ENCODE measurements around the gene ANXA9.

The ANXA9 gene

DNA sequence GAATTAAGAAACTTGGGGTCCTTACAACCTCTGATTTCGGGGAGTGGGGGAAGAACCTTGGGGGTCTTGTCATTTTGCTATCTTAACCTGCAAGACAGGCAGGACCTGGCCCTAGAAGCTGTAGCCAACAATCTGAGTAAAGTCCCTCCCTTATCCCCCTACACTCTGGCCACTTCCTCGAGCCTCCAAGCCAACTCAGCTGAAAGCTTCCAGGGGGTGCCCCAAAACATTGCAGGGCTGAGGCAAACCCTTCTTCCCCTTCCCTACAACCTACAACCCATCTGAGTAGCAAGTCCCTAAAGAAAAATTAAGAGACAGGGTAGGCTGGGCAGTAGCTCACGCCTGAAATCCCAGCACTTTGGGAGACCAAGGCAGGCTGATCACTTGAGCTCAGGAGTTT is 12.5 kb upstream of the ANXA9 start:
- H3K4me3 ChIP-seq (ENCODE audit: low read depth, low read length): no peak overlapping the region
- no peak for DNase-seq (ENCODE audit: low read depth)
- TF ChIP-seq CTCF (IDR thresholded peaks at IDR 0.05; ENCODE audit: insufficient read depth, low read depth, low read length, missing control alignments): no peak

DNA sequence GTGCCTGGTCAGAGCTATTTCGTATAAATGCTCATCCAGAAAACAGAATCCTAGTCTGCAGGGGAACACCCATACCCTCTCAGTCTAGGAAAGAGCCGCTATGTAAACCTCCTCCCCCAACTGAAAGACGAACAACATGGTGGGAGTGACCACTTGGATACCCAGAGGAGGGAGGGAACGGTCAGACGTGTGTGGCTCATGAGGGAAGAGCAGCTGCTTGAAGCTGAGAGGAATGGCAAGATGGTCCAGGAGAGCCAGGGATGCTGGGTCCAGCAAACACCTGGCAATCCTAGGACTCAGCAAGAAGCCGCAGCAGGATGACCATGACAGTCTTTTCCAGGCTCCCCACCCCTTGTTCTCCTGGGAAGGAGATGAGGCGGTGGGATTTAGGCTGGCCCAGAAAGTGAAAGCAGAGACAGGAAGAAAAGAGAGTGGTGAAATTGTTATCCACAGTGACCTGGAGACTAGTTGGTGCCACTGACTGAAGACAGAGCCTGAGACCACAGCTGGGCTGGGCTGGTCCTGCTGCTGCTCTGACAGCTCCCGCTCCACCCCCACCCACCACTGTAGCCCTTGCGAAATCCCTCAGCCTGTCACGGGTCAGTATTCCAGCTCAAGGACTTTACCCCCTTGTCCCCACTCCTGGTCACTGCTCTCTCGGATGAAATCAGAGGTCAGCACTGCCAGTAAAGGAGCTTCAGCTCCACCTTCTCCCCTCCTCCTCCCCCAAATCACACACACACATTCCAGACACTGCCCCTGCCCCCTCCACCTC is 11.1 kb upstream of the ANXA9 start:
- no peak for DNase-seq (ENCODE audit: low read depth)
- no peak overlapping the region for H3K4me3 ChIP-seq (ENCODE audit: low read depth, low read length)
- no peak for TF ChIP-seq CTCF (IDR thresholded peaks at IDR 0.05; ENCODE audit: insufficient read depth, low read depth, low read length, missing control alignments)

DNA sequence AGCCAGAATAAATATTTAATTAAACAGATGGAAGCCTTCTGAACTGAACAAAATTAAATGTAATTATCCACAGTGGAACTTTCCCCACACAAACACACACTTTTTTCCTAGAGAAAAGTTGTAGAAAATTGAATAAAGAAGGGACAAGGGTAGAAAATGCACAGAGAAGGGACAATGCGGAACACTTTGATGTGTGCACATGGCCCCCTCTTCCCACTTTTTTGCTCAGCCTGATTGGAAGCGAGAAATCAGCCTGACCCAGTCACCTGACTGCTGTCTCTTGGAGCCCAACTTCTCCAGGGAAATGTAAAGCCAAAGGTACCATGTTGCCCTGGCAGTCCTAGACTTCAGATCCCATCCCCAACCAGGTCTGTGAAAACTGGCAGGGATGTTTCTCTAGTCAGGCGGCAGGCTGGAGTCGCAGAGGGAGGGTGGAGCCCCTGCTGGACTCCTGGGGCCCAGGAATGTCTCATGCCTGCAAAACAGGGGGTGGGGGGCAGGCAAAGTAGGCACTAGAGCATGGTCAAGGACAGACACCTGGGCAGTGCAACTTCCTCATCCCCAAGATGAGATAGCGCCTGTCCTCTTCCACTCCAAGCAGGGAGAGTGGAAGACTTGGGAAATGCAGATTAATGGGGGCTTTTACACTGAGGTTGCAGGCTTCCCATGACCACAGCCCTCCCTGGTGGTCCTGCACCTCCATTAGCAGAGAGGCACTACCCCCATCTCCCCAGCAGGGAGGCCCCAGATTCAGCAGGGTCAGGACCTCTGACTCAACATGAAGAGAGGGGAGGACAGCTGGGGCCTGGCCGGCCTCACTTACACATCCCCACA is 10.3 kb upstream of the ANXA9 start:
- no peak overlapping the region for H3K4me3 ChIP-seq (ENCODE audit: low read depth, low read length)
- TF ChIP-seq CTCF (IDR thresholded peaks at IDR 0.05; ENCODE audit: insufficient read depth, low read depth, low read length, missing control alignments): no peak
- peak; percentile 17 for DNase-seq (ENCODE audit: low read depth)

- TF ChIP-seq CTCF (IDR thresholded peaks at IDR 0.05; ENCODE audit: insufficient read depth, low read depth, low read length, missing control alignments): no peak
- DNase-seq (ENCODE audit: low read depth): no peak
- H3K4me3 ChIP-seq (ENCODE audit: low read depth, low read length): no peak overlapping the region
These were observed 9.6 kb upstream of the ANXA9 start for GRCh38 chr1:150972417-150972940.

DNA sequence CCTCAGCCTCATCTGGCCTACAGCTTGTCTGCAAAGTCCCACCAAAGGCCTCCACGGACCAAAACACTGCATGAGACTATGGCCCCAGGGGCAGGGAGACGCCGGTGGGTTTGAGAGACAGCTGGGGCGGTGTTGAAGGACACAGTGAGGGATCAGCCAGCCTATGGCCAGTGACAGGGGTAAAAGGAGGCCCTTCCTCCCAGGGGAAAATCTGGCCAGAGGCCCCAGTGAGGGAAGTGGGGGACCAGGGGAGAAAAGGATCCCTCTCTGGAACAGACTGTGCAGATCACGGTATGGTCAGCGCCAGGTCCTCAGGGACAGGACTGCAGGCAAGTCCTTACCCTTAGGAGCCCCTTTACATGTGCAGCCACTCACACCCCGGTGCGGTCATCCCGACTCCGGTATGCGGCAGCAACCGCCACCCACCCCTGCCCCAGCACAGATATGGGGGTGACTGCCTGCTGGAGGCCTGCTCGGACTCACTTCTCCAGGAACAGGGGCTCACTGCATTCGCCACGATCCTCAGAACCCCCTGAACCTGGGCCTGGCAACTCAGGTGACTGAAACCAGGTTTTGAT is 8.7 kb upstream of the ANXA9 start:
- peak overlapping the region; percentile 78 for H3K4me3 ChIP-seq (ENCODE audit: low read depth, low read length)
- no peak for TF ChIP-seq CTCF (IDR thresholded peaks at IDR 0.05; ENCODE audit: insufficient read depth, low read depth, low read length, missing control alignments)
- peak; percentile 33 for DNase-seq (ENCODE audit: low read depth)

- no peak for TF ChIP-seq CTCF (IDR thresholded peaks at IDR 0.05; ENCODE audit: insufficient read depth, low read depth, low read length, missing control alignments)
- peak; percentile 58 for DNase-seq (ENCODE audit: low read depth)
- H3K4me3 ChIP-seq (ENCODE audit: low read depth, low read length): peak overlapping the region; percentile 78
These were observed 8.1 kb upstream of the ANXA9 start for GRCh38 chr1:150973836-150974579.
